GM23338 (cell line): Measurements from ENCODE around the gene ENTREP3.

Source experiments
- CTCF ChIP-seq, 2 experiments: fragments of 200-600 bp in 1 of 2; sonication (generic) in 1 of 2; conservative IDR thresholded peaks; 2 replicates each; pipeline versions ENCODE4 v1.5.1 to v1.6.1; 2016 to 2017; ENCODE audit warnings: antibody characterized with exemption in 2 of 2, low read depth in 2 of 2, mild to moderate bottlenecking in 2 of 2, moderate library complexity in 1 of 2
- EZH2phosphoT487 ChIP-seq: fragments of 200-600 bp; sonication (generic); IDR thresholded peaks from one replicate; pipeline ENCODE4 v1.8.1; 2018; ENCODE audit warnings: antibody characterized with exemption; ENCODE audit not compliant: unreplicated experiment
- POLR2AphosphoS5 ChIP-seq: IDR thresholded peaks from 2 replicates; pipeline ENCODE4 v1.6.1; 2016; ENCODE audit warnings: antibody characterized with exemption, low read depth

- TF ChIP-seq CTCF (conservative IDR thresholded peaks at IDR 0.05; ENCODE audit: low read depth in 2 of 2) (peak; percentile 98 to 100), EZH2phosphoT487 (no peak), POLR2AphosphoS5 (no peak)
Observed at GRCh38 chr1:155250633-155251449, 4.4 kb downstream of the ENTREP3 start.
